ENCODE results near the gene MTX1.

Gene MTX1

DNA sequence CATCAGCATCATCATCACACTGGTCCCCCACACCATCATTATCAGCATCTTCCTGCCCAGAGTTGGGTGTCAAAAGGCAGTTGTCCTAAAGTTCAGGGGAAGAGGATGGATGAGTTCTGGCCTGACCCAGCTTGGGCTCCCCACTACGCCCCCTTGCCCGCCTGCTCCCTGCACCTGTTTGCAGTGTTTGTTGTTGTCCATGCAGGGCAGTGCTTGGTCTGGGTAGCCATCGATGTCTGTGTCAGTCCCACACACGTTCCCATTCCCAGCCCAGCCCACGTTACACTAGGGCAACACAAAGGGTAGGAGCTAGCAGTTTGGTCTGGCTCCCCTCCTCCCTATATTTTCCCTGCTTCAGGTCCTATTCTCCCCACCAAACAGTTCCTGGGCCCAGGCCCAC, 7.6 kb upstream of the MTX1 start:
- Histone ChIP-seq H3K4me3 (ENCODE audit: extremely low read depth, insufficient read depth, low read length, poor library complexity, severe bottlenecking) (no peak overlapping the region), H3K4me1 (ENCODE audit: control insufficient read depth, insufficient read depth, low read length, poor library complexity, severe bottlenecking) (peaks cover 6% of the 10 kb centered on the region), H3K36me3 (ENCODE audit: control insufficient read depth, insufficient read depth, low read length) (peaks cover 89% of the 10 kb centered on the region), H3K27ac (ENCODE audit: low read depth, low read length, severe bottlenecking) (no peak overlapping the region), H3K9me3 (ENCODE audit: control insufficient read depth, low read length) (no peaks in the 10 kb centered on the region)
- 82 to 92% methylated on average over 2 to 3 of the region's 5 CpGs for WGBS, 2 experiments (ENCODE audit: insufficient coverage in 2 of 2)

DNA sequence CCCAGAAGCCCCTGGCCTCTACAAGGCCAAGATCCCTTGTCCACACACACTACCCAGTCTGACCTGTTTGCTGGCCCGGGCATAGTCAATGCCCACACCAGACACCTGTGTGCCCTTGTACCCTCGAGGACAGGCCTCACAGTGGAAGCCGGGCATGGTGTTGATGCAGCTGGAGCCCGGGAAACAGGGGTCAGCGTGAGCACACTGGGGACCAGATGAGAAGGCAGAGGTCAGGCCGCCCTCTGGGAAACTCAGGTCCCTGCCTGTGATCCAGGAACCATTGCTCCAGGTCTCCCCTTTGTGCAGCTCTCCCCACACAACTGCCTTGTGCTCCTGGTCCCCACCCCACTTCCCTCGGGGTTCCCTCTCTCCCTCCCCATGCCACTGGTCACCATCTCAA, 6.3 kb upstream of the MTX1 start:
- 92 to 93% methylated on average over 5 of the region's 7 CpGs for WGBS, 2 experiments (ENCODE audit: insufficient coverage in 2 of 2)
- Histone ChIP-seq H3K27ac (ENCODE audit: low read depth, low read length, severe bottlenecking) (no peak overlapping the region), H3K9me3 (ENCODE audit: control insufficient read depth, low read length) (no peaks in the 10 kb centered on the region), H3K4me3 (ENCODE audit: extremely low read depth, insufficient read depth, low read length, poor library complexity, severe bottlenecking) (no peak overlapping the region), H3K36me3 (ENCODE audit: control insufficient read depth, insufficient read depth, low read length) (peaks cover 82% of the 10 kb centered on the region), H3K4me1 (ENCODE audit: control insufficient read depth, insufficient read depth, low read length, poor library complexity, severe bottlenecking) (no peaks in the 10 kb centered on the region)

DNA sequence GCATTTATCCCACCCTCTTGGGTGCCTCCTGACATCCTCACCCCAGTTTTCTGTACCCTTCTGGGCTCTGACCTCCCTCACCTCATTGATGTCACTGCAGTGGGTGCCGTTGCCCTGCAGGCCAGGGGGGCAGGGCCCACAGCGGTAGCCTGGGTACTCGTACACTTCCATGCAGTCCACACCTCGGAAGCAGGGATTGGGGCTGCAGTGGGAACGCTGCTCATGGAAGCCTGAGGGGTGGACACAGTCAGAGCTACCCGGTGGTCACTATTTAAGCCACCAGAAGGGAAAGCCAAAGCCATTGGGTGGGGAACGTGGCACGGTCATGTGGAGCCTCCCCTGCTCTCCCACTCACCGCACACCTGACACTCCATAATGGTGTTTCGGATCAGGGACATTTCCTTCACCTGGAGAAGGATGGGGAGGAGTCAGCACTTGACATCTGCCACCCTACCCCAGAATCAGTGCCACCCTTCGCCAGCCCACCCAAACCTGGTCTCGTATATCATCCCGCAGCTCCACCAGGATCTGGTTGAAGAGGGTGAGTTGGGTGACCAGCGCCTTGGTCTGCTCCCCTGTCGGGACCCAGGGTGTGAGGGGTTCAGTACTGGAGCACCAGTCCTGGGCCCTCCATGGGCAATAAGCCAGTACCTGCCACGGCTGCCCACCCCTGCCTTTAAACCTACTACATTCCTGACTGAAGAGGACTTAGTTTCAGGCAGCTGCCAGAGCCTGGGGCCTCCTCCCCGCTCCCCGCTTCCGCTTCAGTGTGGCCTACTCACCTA, 5.6 kb upstream of the MTX1 start:
- no peak overlapping the region for H3K27ac ChIP-seq (ENCODE audit: low read depth, low read length, severe bottlenecking)
- WGBS, 2 experiments (ENCODE audit: insufficient coverage in 2 of 2): 90 to 98% methylated on average over 12 to 18 of the region's 19 CpGs
- H3K36me3 ChIP-seq (ENCODE audit: control insufficient read depth, insufficient read depth, low read length): peaks cover 75% of the 10 kb centered on the region
- no peak overlapping the region for H3K4me3 ChIP-seq (ENCODE audit: extremely low read depth, insufficient read depth, low read length, poor library complexity, severe bottlenecking)
- H3K4me1 ChIP-seq (ENCODE audit: control insufficient read depth, insufficient read depth, low read length, poor library complexity, severe bottlenecking): peaks cover 3% of the 10 kb centered on the region
- H3K9me3 ChIP-seq (ENCODE audit: control insufficient read depth, low read length): no peaks in the 10 kb centered on the region

DNA sequence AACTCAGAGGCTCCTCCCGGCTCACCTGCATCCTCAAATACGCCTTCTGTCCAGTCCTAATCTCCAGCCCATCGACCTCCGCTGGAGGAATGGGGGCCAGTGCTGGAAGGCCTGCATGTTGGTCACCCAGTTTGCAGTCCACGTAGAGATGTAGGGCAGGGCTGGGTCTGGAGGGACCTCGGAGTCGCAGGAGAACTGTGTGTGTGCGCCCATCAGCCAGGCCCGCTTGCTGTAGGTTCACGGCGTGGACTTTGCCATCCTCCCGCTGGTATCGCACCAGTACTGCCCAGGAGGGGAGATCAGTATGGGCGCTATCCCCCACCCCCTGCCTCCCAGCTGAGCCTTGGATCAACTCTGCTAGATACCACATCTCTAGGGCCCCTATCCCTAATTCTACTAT, 3.5 kb upstream of the MTX1 start:
- H3K4me1 ChIP-seq (ENCODE audit: control insufficient read depth, insufficient read depth, low read length, poor library complexity, severe bottlenecking): peaks cover 8% of the 10 kb centered on the region
- no peak overlapping the region for H3K4me3 ChIP-seq (ENCODE audit: extremely low read depth, insufficient read depth, low read length, poor library complexity, severe bottlenecking)
- H3K36me3 ChIP-seq (ENCODE audit: control insufficient read depth, insufficient read depth, low read length): peaks cover 60% of the 10 kb centered on the region
- H3K9me3 ChIP-seq (ENCODE audit: control insufficient read depth, low read length): no peaks in the 10 kb centered on the region
- no peak overlapping the region for H3K27ac ChIP-seq (ENCODE audit: low read depth, low read length, severe bottlenecking)
- WGBS, 2 experiments (ENCODE audit: insufficient coverage in 2 of 2): 95 to 96% methylated on average over 11 to 12 of the region's 14 CpGs

DNA sequence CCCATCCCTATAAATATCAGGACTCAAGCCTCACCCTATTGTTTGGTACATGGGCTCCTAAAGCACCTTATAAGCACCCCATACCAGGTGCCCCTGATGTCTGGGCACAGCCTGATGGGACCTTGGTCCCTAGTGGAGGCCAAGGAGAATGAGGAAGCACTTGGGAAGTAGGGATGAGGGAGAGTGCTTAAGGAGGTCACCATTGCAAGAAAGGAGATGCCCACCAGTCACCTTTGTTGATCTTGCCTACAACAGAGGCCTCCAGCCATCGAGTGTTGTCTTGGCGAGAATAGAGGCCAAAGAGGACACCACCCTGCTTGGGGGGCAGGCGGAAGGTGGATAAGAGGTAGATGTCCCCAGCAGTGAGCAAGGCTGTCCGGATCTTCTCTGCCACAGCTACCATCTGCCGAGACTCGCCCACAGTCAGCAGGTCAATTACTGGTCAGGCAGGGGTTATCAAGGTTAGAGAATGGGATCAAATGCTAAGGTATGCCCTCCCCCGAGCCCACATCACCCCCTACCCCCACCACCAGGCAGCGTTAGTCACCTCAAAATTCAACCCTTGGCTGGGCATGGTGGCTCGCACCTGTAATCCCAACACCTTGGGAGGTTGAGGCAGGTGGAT, 2.4 kb upstream of the MTX1 start:
- Histone ChIP-seq H3K4me1 (ENCODE audit: control insufficient read depth, insufficient read depth, low read length, poor library complexity, severe bottlenecking) (peaks cover 8% of the 10 kb centered on the region), H3K9me3 (ENCODE audit: control insufficient read depth, low read length) (no peaks in the 10 kb centered on the region), H3K4me3 (ENCODE audit: extremely low read depth, insufficient read depth, low read length, poor library complexity, severe bottlenecking) (no peak overlapping the region), H3K27ac (ENCODE audit: low read depth, low read length, severe bottlenecking) (no peak overlapping the region), H3K36me3 (ENCODE audit: control insufficient read depth, insufficient read depth, low read length) (peaks cover 55% of the 10 kb centered on the region)
- WGBS, 2 experiments (ENCODE audit: insufficient coverage in 2 of 2): 88 to 91% methylated on average over 3 to 7 of the region's 9 CpGs

DNA sequence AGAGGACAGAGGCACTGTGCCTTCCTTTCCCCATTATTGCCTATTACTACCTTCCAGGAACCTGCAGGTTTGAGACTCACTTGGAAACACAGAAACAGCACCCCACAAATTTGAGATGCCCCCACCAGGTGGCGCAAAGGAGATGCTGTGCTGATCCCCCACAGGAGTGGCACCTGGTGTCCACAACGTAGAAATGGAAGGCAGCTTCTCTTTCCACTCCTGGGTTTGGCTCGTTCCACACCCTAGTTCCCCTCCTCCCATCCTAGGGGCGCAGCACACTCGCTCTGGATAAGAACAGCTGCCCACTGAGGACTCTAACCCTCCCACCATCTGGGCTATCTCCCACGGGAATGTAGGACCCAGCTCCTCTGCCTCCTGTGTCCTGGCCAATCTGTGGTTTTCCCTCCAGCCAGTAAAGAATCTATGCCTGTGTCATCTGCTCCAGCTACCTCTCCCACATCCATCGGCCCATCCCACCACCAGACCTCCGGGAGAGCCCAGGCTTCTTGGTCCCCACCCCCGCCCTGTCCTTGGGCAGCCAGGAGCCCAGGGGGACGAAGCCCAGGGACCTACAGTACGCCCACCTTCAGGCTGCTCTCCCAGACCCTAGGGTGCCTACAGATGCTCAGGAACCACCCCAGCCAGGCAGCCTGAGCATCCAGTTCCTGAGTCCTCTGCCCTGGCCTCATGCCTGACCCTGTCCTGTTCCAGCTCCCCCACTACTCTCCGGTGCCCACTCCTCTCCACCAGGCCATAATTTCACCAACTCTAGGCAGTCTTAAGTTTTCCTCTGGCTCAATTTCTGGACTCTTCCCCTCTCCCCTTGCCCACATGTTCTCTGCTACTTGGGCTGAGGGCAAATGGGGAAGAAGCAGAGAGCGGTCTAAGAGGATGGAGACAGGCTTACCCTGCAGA, 1.3 kb upstream of the MTX1 start:
- Histone ChIP-seq H3K4me3 (ENCODE audit: extremely low read depth, insufficient read depth, low read length, poor library complexity, severe bottlenecking) (peak overlapping the region; percentile 82), H3K27ac (ENCODE audit: low read depth, low read length, severe bottlenecking) (peak overlapping the region; percentile 100), H3K36me3 (ENCODE audit: control insufficient read depth, insufficient read depth, low read length) (peaks cover 47% of the 10 kb centered on the region), H3K4me1 (ENCODE audit: control insufficient read depth, insufficient read depth, low read length, poor library complexity, severe bottlenecking) (peaks cover 8% of the 10 kb centered on the region), H3K9me3 (ENCODE audit: control insufficient read depth, low read length) (no peaks in the 10 kb centered on the region)
- WGBS, 2 experiments (ENCODE audit: insufficient coverage in 2 of 2): 12 to 19% methylated on average over 8 to 13 of the region's 13 CpGs

DNA sequence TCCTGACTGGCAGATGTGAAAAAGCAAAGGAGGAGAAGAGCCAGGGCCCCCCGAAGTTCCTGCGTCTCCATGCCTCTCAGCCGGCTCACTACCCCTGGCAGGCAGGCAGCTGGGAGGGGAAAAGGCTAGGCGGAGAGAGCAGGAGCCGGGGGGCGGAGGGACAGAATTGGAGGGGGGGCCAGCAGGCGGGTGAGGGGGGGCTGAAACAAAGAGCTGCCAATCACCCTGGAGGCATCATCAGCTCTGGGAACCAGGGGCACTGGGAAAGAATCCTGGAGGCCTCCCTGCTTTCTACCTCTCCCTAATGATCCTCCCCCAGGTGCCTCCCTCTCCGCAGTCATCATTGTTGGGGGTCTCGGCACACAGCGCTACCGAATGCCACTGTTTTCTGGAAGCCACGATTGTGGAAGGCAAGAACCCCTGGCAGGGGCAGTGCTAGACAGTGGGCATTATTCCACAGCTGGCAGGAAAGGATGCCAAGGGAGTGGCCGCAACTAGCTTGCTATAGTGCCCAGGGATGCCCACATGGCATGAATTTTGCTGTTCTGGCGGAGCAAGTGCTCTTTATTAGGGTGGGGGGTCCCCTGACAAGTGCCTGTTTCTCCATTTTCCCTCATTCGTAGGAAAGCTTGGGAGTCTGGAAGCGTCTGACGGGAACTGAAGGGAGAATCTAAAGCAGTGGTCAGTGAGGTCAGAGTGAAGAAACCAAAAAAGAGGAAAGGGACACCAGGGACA, 522 bp upstream of the MTX1 start, which contains the start of gene THBS3:
THBS3 (minus strand) TSS at position 92 of the 735 bp plus-strand sequence; CDS start at position 71, 21 bp downstream.
- peaks cover 8% of the 10 kb centered on the region for H3K4me1 ChIP-seq (ENCODE audit: control insufficient read depth, insufficient read depth, low read length, poor library complexity, severe bottlenecking)
- H3K4me3 ChIP-seq (ENCODE audit: extremely low read depth, insufficient read depth, low read length, poor library complexity, severe bottlenecking): peak within 1 kb of the TSS; percentile 82
- H3K36me3 ChIP-seq (ENCODE audit: control insufficient read depth, insufficient read depth, low read length): peaks cover 41% of the 10 kb centered on the region
- WGBS, 2 experiments (ENCODE audit: insufficient coverage in 2 of 2): 7 to 8% methylated on average over 11 to 12 of the region's 17 CpGs
- peak within 1 kb of the TSS; percentile 100 for H3K27ac ChIP-seq (ENCODE audit: low read depth, low read length, severe bottlenecking)
- no peaks in the 10 kb centered on the region for H3K9me3 ChIP-seq (ENCODE audit: control insufficient read depth, low read length)

DNA sequence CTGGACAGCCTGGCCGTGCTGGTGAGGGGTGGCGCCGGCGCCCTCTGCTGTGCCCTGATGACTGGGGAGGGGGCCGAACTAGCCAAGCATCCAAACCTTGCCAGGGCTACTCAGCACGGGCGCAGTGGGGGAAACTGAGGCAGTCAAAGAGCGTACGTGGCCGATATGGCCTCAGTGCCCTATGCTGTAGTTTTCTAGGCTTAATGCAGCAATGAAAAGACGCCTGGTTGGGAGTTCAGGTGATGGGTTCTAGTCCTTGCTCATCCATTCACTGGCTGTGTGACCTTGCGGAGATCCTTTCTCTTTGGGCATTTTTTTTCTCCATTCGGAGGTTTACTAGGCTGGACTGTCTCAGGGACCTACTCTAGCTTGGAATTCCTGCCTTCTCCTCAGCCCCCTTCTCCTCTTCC, 822 bp downstream of the MTX1 start:
- 6 to 13% methylated on average over 10 to 13 of the region's 13 CpGs for WGBS, 2 experiments (ENCODE audit: insufficient coverage in 2 of 2)
- H3K36me3 ChIP-seq (ENCODE audit: control insufficient read depth, insufficient read depth, low read length): peaks cover 27% of the 10 kb centered on the region
- peak overlapping the region; percentile 82 for H3K4me3 ChIP-seq (ENCODE audit: extremely low read depth, insufficient read depth, low read length, poor library complexity, severe bottlenecking)

DNA sequence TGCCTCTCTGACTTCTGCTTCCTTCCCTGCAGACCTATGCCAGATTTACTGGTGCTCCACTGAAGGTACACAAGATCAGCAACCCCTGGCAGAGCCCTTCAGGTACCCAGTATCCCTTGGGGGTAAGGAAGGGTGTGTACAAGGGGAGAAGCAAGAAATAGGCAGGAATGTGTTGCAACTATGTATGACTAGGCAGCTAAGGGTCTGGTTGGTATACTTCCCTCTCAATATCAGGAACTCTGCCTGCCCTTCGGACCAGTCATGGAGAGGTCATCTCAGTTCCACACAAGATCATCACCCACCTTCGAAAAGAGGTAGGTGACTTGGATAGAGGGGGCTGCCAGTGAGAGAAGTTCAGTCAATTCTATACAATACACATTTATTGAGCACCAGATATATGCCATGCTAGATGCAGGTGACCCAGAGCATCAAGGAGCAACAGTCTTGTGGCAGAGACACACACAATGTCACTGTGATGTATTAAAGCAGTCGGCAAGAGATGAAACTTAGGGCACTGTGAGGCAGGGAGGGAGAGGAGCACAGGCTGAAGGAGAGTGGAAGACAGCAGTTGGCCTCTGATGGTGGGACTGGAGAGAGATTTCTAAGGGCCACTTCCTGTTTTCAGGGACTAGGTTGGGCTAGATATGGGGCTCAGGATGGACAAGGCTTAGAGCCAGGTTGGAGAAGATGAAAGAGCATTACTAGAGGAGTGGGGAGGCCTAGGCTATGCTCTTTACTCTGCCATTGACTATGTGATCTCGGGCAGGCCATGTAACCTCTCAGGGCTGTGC, 2.0 kb downstream of the MTX1 start:
- H3K9me3 ChIP-seq (ENCODE audit: control insufficient read depth, low read length): no peaks in the 10 kb centered on the region
- no peak overlapping the region for H3K4me3 ChIP-seq (ENCODE audit: extremely low read depth, insufficient read depth, low read length, poor library complexity, severe bottlenecking)
- no peak overlapping the region for H3K27ac ChIP-seq (ENCODE audit: low read depth, low read length, severe bottlenecking)
- WGBS, 2 experiments (ENCODE audit: insufficient coverage in 2 of 2): 96 to 100% methylated on average over 1 to 2 of the region's 4 CpGs
- H3K36me3 ChIP-seq (ENCODE audit: control insufficient read depth, insufficient read depth, low read length): peaks cover 18% of the 10 kb centered on the region
- H3K4me1 ChIP-seq (ENCODE audit: control insufficient read depth, insufficient read depth, low read length, poor library complexity, severe bottlenecking): peaks cover 8% of the 10 kb centered on the region

More for the DNA sequence above, 822 bp downstream of the MTX1 start:
- Histone ChIP-seq H3K4me1 (ENCODE audit: control insufficient read depth, insufficient read depth, low read length, poor library complexity, severe bottlenecking) (peaks cover 8% of the 10 kb centered on the region), H3K9me3 (ENCODE audit: control insufficient read depth, low read length) (no peaks in the 10 kb centered on the region), H3K27ac (ENCODE audit: low read depth, low read length, severe bottlenecking) (peak overlapping the region; percentile 100)

All from mesodermal cell (in vitro differentiated cells).